GM03348 (cell line): Measurements from ENCODE around the gene HCST.
A peak's percentile ranks its signal among the peaks of the same experiment; 100 is the strongest.

Experiments
- DNase-seq: peaks from one replicate; pipeline ENCODE4 v3.0.0; 2012; ENCODE audit warnings: low spot score

Gene HCST

GRCh38 chr19:35901854-35902661 is at the start of gene HCST:
Gene HCST, plus strand, starts transcription at chr19:35902529. Its CDS starts 65 bp downstream, at chr19:35902594.
- peak; percentile 73 for DNase-seq

- no peak for DNase-seq
Measured at GRCh38 chr19:35853038-35853756, 49.1 kb upstream of the HCST start.

- peak; percentile 52 for DNase-seq
Measured at GRCh38 chr19:35856546-35857149, 45.7 kb upstream of the HCST start, which contains the start of gene KIRREL2. Gene KIRREL2, plus strand, starts transcription at chr19:35856911. Its CDS starts 209 bp downstream, at chr19:35857120.

- DNase-seq = no peak
Measured at GRCh38 chr19:35858311-35858710, 44.0 kb upstream of the HCST start.

GRCh38 chr19:35859414-35859813 is 42.9 kb upstream of the HCST start:
- no peak for DNase-seq

GRCh38 chr19:35860436-35860817 is 41.9 kb upstream of the HCST start:
- DNase-seq = no peak

- no peak for DNase-seq
Measured at GRCh38 chr19:35860818-35861639, 41.3 kb upstream of the HCST start.

- DNase-seq = no peak
Measured at GRCh38 chr19:35861640-35862160, 40.6 kb upstream of the HCST start.

- no peak for DNase-seq
Measured at GRCh38 chr19:35862528-35862927, 39.8 kb upstream of the HCST start.

GRCh38 chr19:35863018-35863417 is 39.3 kb upstream of the HCST start:
- no peak for DNase-seq

- DNase-seq = peak; percentile 91
Measured at GRCh38 chr19:35868172-35868822, 34.0 kb upstream of the HCST start, which contains the start of gene APLP1. Gene APLP1, plus strand, starts transcription at chr19:35868574. Its CDS starts 63 bp downstream, at chr19:35868637.

- DNase-seq = no peak
Measured at GRCh38 chr19:35868823-35869326, 33.5 kb upstream of the HCST start.

GRCh38 chr19:35869327-35870123 is 32.8 kb upstream of the HCST start:
- DNase-seq = peak; percentile 79

- DNase-seq = peak; percentile 41
Measured at GRCh38 chr19:35870124-35870736, 32.1 kb upstream of the HCST start.

GRCh38 chr19:35870798-35871197 is 31.5 kb upstream of the HCST start:
- DNase-seq = no peak

- DNase-seq = no peak
Measured at GRCh38 chr19:35871611-35872010, 30.7 kb upstream of the HCST start.

GRCh38 chr19:35872180-35872579 is 30.1 kb upstream of the HCST start:
- DNase-seq = no peak

GRCh38 chr19:35874392-35874930 is 27.9 kb upstream of the HCST start:
- no peak for DNase-seq

- no peak for DNase-seq
Measured at GRCh38 chr19:35879068-35879467, 23.3 kb upstream of the HCST start.
